GM21528 (cell line): ENCODE results near the gene CPSF4.
A peak's percentile ranks its signal among the peaks of the same experiment; 100 is the strongest.
"Not testable (repeated sequence)": the region's sequence is repeated elsewhere in the genome, so short reads cannot be mapped to it uniquely, and the experiment has no call there.

ENCODE experiments used
- ATAC-seq: cut with Tn5 transposase; IDR thresholded peaks from one replicate; pipeline ENCODE4 v1.9.1; 2021; ENCODE audit warnings: mild to moderate bottlenecking, moderate library complexity; ENCODE audit not compliant: unreplicated experiment, low FRiP score

The CPSF4 gene

GRCh38 chr7:99478464-99479440 is 40.0 kb downstream of the CPSF4 start:
- ATAC-seq, result no peak

GRCh38 chr7:99485094-99485493 is 46.4 kb downstream of the CPSF4 start:
- no peak for ATAC-seq

GRCh38 chr7:99489235-99489634 is 50.5 kb downstream of the CPSF4 start:
- ATAC-seq, result no peak

- ATAC-seq, result no peak
Observed at GRCh38 chr7:99490878-99491277, 52.1 kb downstream of the CPSF4 start.

- ATAC-seq, result no peak
Observed at GRCh38 chr7:99493823-99494222, 55.1 kb downstream of the CPSF4 start.

- no peak for ATAC-seq
Observed at GRCh38 chr7:99497766-99498545, 59.2 kb downstream of the CPSF4 start.

- ATAC-seq, result no peak
Observed at GRCh38 chr7:99498546-99498944, 59.8 kb downstream of the CPSF4 start.

GRCh38 chr7:99499371-99499720 is 60.6 kb downstream of the CPSF4 start:
- peak; percentile 14 for ATAC-seq

GRCh38 chr7:99499721-99500636 is 61.2 kb downstream of the CPSF4 start, which contains the start of gene ZNF394:
Gene ZNF394, minus strand, starts transcription at chr7:99500281. Its CDS starts 188 bp downstream, at chr7:99500093.
- ATAC-seq, result peak; percentile 37

GRCh38 chr7:99500637-99501009 is 61.9 kb downstream of the CPSF4 start:
- no peak for ATAC-seq

GRCh38 chr7:99501236-99501635 is 62.5 kb downstream of the CPSF4 start:
- ATAC-seq, result not testable (repeated sequence)

- peak; percentile 1 for ATAC-seq
Observed at GRCh38 chr7:99504281-99504602, 65.5 kb downstream of the CPSF4 start.

GRCh38 chr7:99504603-99505323 is 66.0 kb downstream of the CPSF4 start, which contains the start of gene ZKSCAN5:
Gene ZKSCAN5, plus strand, starts transcription at chr7:99504662. Its CDS starts 1,383 bp downstream, at chr7:99506045.
- peak; percentile 81 for ATAC-seq

GRCh38 chr7:99505324-99505662 is 66.5 kb downstream of the CPSF4 start:
- ATAC-seq, result peak; percentile 6
